Hematopoietic multipotent progenitor cell treated with erythropoietin and hydrocortisone succinate and interleukin-3 and kit ligand, for 8 days (in vitro differentiated cells): ENCODE data around the gene DUS1L.

Experiments used
- DNase-seq: peaks from one replicate; pipeline ENCODE4 v3.0.0-alpha.2; 2015

Gene DUS1L

DNA sequence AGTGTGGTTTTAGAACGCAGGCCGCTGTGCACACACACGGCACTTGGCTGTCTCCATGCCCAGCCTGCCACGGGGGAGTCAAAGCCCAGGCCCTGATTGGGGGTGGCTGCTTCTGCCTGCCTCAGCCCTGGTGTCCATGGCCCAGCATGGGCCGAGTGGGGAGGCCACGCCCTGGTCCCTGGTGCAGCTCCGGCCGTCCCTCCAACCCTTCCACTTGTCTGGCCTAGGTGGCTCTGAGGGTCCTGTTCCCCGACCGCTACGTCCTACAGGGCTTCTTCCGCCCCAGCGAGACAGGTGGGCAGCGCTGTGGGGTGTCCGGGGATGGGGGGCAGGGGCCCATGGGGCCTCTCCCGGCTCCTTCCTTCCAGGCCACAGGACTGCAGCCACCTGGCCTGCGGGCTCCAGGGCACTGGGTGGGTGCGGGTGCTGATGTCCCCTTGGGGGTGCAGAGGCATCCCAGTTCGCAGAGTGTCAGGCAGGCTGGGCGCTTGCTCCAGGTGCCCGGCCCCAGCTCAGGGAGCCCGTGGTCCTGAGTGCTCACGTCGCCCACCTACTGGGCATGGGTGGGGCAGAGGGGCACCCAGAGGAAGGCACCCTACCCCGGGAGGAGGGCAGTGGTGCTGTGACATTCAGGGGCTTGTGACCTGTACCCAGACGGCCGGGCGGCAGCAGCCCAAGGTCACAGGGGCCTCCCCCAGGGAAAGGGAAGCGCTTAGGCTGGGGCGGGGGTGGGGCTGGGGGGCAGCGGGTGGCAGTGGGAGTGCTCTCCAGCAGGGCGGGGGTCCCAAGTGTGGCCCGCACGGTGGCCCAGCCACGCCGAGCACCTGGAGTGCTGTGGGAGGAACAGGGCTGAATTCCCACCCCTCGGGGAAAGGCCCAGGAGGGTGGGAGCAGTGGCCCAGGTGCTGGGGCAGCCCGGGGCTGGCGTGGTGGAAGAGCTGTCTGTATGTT is 54.8 kb downstream of the DUS1L start:
- no peak for DNase-seq

DNA sequence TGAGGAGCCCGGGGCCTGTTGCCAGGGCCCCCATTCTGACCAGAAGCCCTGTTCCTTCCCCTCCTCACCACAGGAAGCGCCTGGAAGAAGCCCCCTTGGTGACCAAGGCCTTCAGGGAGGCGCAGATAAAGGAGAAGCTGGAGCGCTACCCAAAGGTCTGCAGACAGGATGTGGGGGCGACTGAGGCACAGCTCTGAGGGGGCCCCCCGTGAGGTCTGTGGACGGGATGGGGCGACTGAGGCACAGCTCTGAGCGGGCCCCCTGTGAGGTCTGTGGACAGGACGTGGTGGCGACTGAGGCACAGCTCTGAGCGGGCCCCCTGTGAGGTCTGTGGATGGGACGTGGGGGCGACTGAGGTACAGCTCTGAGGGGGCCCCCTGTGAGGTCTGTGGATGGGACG is 56.2 kb downstream of the DUS1L start:
- DNase-seq = no peak

DNA sequence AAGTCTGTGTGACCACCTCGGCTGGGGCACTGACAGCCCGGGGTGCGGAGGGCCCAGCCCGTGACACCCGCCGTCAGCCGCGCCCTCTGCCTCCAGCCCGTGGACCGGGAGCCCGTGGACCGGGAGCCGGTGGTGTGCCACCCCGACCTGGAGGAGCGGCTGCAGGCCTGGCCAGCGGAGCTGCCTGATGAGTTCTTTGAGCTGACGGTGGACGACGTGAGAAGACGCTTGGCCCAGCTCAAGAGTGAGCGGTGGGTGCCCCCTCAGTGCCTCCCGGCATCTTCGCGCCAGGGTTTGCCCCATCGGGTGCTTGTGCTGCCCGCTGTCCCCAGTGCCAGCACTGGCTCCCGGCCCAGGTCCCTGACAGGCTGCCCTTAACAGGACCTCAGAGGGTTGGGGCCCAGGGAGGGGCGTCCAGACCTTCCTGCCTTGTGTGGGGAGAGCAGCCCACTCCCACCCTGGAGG is 56.6 kb downstream of the DUS1L start:
- DNase-seq = no peak

DNA sequence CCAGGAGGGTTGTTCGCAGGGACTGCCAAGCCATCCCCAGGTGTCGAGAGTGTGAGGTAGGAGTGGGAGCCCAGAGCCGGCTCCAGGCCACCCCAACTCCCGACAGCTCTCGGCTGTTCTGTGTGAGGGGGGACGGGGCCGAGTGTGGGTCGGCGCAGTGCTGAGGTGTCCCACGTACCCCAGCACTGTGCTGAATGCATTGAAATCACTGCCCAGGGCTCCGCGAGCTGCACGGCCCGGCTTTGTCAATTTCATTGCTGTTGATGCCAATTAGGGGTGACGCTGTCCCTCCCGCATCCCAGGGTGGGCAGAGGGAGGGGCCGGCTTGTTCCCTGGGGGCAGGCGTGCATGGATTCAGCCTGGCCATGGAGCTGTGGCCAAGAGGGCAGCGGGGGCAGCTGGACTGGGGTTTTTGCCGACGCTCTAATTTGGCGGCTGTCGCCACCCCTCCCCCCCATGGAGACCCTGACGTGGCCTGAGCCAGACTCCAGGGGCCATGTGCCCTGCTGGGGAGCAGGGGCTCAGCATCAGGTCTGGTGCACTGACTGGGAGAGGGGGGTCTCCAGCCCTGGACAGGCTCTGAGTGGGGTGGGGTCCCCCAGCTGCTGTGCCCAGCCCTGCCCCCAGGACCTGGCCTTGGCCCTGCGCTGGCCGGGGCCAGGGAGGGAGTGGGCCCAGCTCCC is 57.2 kb downstream of the DUS1L start:
- no peak for DNase-seq
